PC-9 (cell line): ENCODE data around the gene XYLB.

ENCODE experiments used
- EZH2 ChIP-seq: fragments of 200-600 bp; sonication (generic); IDR thresholded peaks from 2 replicates; pipeline ENCODE4 v1.8.0; 2017; ENCODE audit warnings: antibody characterized with exemption, low read depth
- TF ChIP-seq, protein P1 (sequence below): fragments of 200-600 bp; sonication (generic); conservative IDR thresholded peaks from 2 replicates; pipeline ENCODE4 v1.6.1; 2017; ENCODE audit warnings: mixed run types, antibody characterized with exemption, mild to moderate bottlenecking, moderate library complexity

GRCh38 chr3:38446812-38447211, 100.2 kb downstream of the XYLB start:
- TF ChIP-seq, protein P1, sequence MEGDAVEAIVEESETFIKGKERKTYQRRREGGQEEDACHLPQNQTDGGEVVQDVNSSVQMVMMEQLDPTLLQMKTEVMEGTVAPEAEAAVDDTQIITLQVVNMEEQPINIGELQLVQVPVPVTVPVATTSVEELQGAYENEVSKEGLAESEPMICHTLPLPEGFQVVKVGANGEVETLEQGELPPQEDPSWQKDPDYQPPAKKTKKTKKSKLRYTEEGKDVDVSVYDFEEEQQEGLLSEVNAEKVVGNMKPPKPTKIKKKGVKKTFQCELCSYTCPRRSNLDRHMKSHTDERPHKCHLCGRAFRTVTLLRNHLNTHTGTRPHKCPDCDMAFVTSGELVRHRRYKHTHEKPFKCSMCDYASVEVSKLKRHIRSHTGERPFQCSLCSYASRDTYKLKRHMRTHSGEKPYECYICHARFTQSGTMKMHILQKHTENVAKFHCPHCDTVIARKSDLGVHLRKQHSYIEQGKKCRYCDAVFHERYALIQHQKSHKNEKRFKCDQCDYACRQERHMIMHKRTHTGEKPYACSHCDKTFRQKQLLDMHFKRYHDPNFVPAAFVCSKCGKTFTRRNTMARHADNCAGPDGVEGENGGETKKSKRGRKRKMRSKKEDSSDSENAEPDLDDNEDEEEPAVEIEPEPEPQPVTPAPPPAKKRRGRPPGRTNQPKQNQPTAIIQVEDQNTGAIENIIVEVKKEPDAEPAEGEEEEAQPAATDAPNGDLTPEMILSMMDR = no peak
- TF ChIP-seq EZH2 = no peak
